Transverse colon (tissue), 4 donors: ENCODE measurements around the gene KCNK17.
A peak's percentile ranks its signal among the peaks of the same experiment; 100 is the strongest.

Experiments used
- CTCF ChIP-seq, 5 experiments: fragments of 200-600 bp in 3 of 5; fragments of 450-650 bp in 2 of 5; sonication (generic) in 3 of 5; IDR thresholded peaks; 1 replicate in 2 of 5; 2 replicates in 3 of 5; pipeline ENCODE4 v1.5.1; 2016 to 2017; ENCODE audit warnings: antibody characterized with exemption in 5 of 5, inconsistent platforms in 3 of 5, mild to moderate bottlenecking in 2 of 5, moderate library complexity in 1 of 5
- EP300 ChIP-seq: sonication (generic); formaldehyde crosslinking; IDR thresholded peaks from one replicate; pipeline ENCODE4 v1.6.1; 2017; ENCODE audit warnings: antibody characterized with exemption, low read depth
- POLR2A ChIP-seq: fragments of 450-650 bp; IDR thresholded peaks from one replicate; pipeline ENCODE4 v1.6.1; 2016; ENCODE audit warnings: antibody characterized with exemption, mild to moderate bottlenecking, moderate library complexity
- POLR2AphosphoS5 ChIP-seq, 3 donors: sonication (generic); formaldehyde crosslinking; IDR thresholded peaks; one replicate each; pipeline ENCODE4 v1.6.1; 2016; ENCODE audit warnings: antibody characterized with exemption in 3 of 3

GRCh38 chr6:39279539-39279938 lies 34.7 kb downstream of the KCNK17 start:
- TF ChIP-seq CTCF (IDR thresholded peaks at IDR 0.05) (no peak), POLR2AphosphoS5 (IDR thresholded peaks at IDR 0.05) (peak in 2 of 3 donors; percentile 23 to 58), POLR2A (peak; percentile 14), EP300 (peak; percentile 84)
